ENCODE measurements around the gene NEMP1. TPM values are rescaled to one million over a fixed set of nuclear protein-coding genes. Genes with fewer than 3 reads are reported as not detected.
A peak's percentile ranks its signal among the peaks of the same experiment; 100 is the strongest.

The NEMP1 gene
- total RNA-seq, 4 donors from 2014 or later, result 8.3 to 11.8 (median 10.0) TPM

GRCh38 chr12:57101892-57102695, 23.5 kb upstream of the NEMP1 start:
- intact Hi-C loops (cut with DNase I), result no loop called here
- Histone ChIP-seq H3K4me3 (no peak overlapping the region), H3K27ac (replicated peaks in 1 of 4) (peak overlapping the region in 2 of 4 donors; percentile 14 to 37), H3K27me3 (no peaks in the 10 kb centered on the region), H3K36me3 (peaks cover 59 to 95% (median 79%) of the 10 kb centered on the region in 4 donors), H3K9me3 (no peaks in the 10 kb centered on the region), H3K4me1 (peaks cover 0 to 25% (median 13%) of the 10 kb centered on the region in 4 donors)
- TF ChIP-seq POLR2AphosphoS5 (IDR thresholded peaks at IDR 0.05) (no peak), POLR2A (IDR thresholded peaks at IDR 0.05; ENCODE audit: low read depth) (no peak)
- DNase-seq (ENCODE audit: extremely low spot score), result no peak
- WGBS, result 89% methylated on average over 9 of the region's 15 CpGs

GRCh38 chr12:57099766-57100165, 21.2 kb upstream of the NEMP1 start:
- H3K36me3 ChIP-seq, result peaks cover 62 to 95% (median 79%) of the 10 kb centered on the region in 4 donors
- 62% methylated on average over 12 of the region's 12 CpGs for WGBS
- intact Hi-C loops (cut with DNase I), result loop anchor here (10.0 kb wide), 1 partner anchor 465 kb away; the partner anchor contains the start of gene BAZ2A
- no peaks in the 10 kb centered on the region for H3K9me3 ChIP-seq
- peaks cover 0 to 23% (median 13%) of the 10 kb centered on the region in 4 donors for H3K4me1 ChIP-seq
- H3K27me3 ChIP-seq, result no peaks in the 10 kb centered on the region
- peak overlapping the region in 1 of 4 donors; percentile 14 for H3K27ac ChIP-seq (replicated peaks in 1 of 4)
- TF ChIP-seq EP300 (IDR thresholded peaks at IDR 0.05) (no peak), CTCF (IDR thresholded peaks at IDR 0.05) (no peak), POLR2A (IDR thresholded peaks at IDR 0.05; ENCODE audit: low read depth) (no peak), POLR2AphosphoS5 (IDR thresholded peaks at IDR 0.05) (no peak)
- DNase-seq (ENCODE audit: extremely low spot score), result no peak
- no peak overlapping the region for H3K4me3 ChIP-seq

DNA sequence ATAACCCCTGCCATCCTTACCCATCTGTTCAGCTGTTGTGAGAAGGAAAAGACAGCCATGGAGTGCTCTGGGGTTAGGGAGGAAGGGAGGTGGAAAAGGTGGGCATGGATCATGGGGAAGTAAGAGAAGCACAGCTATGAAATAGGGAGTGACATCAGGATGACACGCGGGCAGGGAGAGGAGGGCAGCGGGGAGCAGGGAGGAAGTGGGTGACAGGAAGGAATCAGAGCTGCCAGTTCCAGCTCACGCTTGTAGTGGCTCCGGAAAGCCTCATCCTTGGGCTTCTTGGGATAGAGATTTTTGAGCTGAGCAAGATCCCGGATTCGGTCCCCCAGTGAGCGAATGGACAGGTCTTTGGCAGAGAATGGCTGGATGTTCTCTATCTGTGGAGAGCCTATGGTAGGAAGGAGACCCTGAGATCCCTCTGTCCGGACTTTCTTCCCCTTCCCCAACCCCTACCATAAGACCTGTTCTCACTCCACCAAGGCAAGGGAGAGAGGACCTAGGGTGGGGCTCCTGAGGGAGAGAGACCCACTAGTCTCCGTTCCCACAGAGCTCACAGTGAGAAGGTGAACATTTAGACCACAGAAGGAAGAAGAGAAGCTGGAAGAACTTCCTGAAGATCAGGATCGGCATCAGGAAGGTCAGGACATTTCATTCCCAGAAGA, 20.6 kb upstream of the NEMP1 start:
- H3K4me3 ChIP-seq, result no peak overlapping the region
- peaks cover 59 to 94% (median 79%) of the 10 kb centered on the region in 4 donors for H3K36me3 ChIP-seq
- H3K9me3 ChIP-seq, result no peaks in the 10 kb centered on the region
- H3K4me1 ChIP-seq, result peaks cover 2 to 29% (median 19%) of the 10 kb centered on the region in 4 donors
- 66% methylated on average over 9 of the region's 11 CpGs for WGBS
- intact Hi-C loops (cut with DNase I), result loop anchor here (10.0 kb wide), 1 partner anchor 464 kb away; the partner anchor contains the start of gene BAZ2A
- no peak for TF ChIP-seq POLR2AphosphoS5 (IDR thresholded peaks at IDR 0.05)
- TF ChIP-seq CTCF (IDR thresholded peaks at IDR 0.05), result no peak
- no peak for TF ChIP-seq POLR2A (IDR thresholded peaks at IDR 0.05; ENCODE audit: low read depth)
- no peak for TF ChIP-seq EP300 (IDR thresholded peaks at IDR 0.05)
- H3K27me3 ChIP-seq, result no peaks in the 10 kb centered on the region
- DNase-seq (ENCODE audit: extremely low spot score), result no peak
- H3K27ac ChIP-seq (replicated peaks in 1 of 4), result peak overlapping the region; percentile 5 to 25 (median 18)

DNA sequence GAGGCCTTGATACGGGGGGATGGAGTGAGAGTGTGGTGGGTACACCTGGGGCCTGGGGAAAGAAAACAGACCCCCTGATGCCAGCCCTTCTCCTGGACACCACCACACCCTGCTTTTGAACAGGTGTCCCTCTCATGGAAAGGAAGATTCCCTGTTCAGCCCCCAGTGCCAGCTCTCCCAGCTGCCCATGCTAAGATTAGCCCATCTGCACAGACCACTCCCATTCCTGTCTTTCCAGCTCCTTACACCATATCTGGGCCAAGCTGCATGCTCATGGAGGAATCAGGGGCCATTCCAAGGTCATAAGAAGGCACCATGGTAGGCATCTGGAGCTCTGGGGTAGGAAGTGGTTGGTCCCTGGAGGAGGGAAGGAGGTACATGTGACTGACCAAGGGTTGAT, 20.0 kb upstream of the NEMP1 start:
- Histone ChIP-seq H3K4me3 (no peak overlapping the region), H3K36me3 (peaks cover 56 to 90% (median 74%) of the 10 kb centered on the region in 4 donors), H3K27ac (replicated peaks in 1 of 4) (peak overlapping the region in 3 of 4 donors; percentile 5 to 25 (median 14)), H3K4me1 (peaks cover 8 to 35% (median 25%) of the 10 kb centered on the region in 4 donors), H3K27me3 (no peaks in the 10 kb centered on the region), H3K9me3 (no peaks in the 10 kb centered on the region)
- no peak for DNase-seq (ENCODE audit: extremely low spot score)
- 62% methylated on average over 1 of the region's 1 CpG for WGBS
- TF ChIP-seq POLR2A (IDR thresholded peaks at IDR 0.05; ENCODE audit: low read depth), result no peak
- no peak for TF ChIP-seq POLR2AphosphoS5 (IDR thresholded peaks at IDR 0.05)
- TF ChIP-seq EP300 (IDR thresholded peaks at IDR 0.05), result no peak
- TF ChIP-seq CTCF (IDR thresholded peaks at IDR 0.05), result no peak
- intact Hi-C loops (cut with DNase I), result loop anchor here (10.0 kb wide), 1 partner anchor 464 kb away; the partner anchor contains the start of gene BAZ2A

- Histone ChIP-seq H3K4me1 (peaks cover 18 to 46% (median 33%) of the 10 kb centered on the region in 4 donors), H3K27ac (replicated peaks in 1 of 4) (no peak overlapping the region)
- no peak for TF ChIP-seq CTCF (IDR thresholded peaks at IDR 0.05)
These were observed 18.9 kb upstream of the NEMP1 start for GRCh38 chr12:57097554-57097835.

More at GRCh38 chr12:57097554-57097835, 18.9 kb upstream of the NEMP1 start:
- H3K27me3 ChIP-seq, result no peaks in the 10 kb centered on the region
- DNase-seq (ENCODE audit: extremely low spot score), result no peak
- intact Hi-C loops (cut with DNase I), result loop anchor here (10.0 kb wide), 1 partner anchor 463 kb away; the partner anchor contains the start of gene BAZ2A
- no peak overlapping the region for H3K4me3 ChIP-seq
- WGBS, result 88% methylated on average over 8 of the region's 8 CpGs
- H3K9me3 ChIP-seq, result no peaks in the 10 kb centered on the region
- H3K36me3 ChIP-seq, result peaks cover 56 to 93% (median 81%) of the 10 kb centered on the region in 4 donors

All from esophagus muscularis mucosa (tissue), 4 donors.